GM21786 (cell line): ENCODE data around the gene MON2.

Experiments
- ATAC-seq: cut with Tn5 transposase; IDR thresholded peaks from one replicate; pipeline ENCODE4 v1.9.1; 2021; ENCODE audit not compliant: unreplicated experiment

MON2 gene

DNA sequence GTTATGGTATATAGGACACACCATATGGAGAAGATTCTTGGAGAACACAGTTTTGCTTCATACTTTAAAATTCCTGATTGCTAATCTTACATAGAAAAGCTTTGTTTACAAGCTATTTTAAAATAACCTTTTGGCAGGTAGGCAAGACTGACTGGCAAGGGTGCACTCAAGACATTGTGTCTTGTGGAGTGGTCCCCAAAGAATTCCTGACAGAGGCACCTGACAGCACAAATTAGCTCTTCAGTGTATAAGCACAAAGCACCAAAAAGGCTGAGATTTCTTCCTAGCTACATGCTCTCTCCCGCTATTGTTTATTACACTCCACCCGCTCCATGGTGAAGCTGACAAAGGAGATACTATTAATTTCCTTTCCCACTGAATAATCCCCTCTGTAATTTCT, 139.4 kb downstream of the MON2 start:
- ATAC-seq, result no peak

GRCh38 chr12:62606654-62607053, 140.0 kb downstream of the MON2 start:
- no peak for ATAC-seq

DNA sequence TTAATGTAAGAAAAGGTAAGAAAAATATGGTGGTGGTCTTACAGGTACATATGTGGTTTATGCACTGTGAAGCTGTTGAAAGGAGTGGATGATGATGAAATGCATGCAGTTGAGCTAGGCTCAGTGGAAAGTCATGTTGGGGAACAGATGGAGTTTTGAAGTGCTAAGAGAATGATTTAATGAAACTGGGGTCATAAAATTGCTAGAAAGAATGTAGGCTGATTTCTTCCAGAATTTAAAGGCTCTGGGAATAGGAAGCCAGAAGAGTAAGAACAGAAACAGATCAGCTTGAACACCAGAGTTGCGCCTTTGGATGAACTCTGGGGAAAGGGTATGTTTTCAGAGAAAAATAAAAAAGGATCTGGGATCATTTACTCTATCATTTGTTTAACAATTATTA, 146.5 kb downstream of the MON2 start:
- no peak for ATAC-seq

DNA sequence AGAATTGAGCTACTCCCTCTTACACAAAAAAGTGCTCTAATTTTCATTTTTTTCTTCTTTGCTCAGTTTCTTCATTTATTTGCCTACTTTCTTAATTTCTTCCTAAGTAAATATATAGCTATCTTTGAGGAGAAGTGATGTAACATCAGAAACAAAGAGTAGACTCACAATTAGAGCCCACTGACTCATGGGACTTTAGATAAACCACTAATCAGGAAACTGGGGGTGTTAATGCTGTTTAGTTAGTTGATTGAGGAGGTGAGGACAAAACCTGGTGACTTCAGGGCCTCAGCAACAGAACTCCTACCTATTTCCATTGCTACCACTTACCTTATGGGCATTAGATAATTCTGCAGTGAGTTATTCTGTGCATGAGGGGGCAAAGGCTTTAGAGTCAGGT, 151.7 kb downstream of the MON2 start:
- ATAC-seq, result no peak

DNA sequence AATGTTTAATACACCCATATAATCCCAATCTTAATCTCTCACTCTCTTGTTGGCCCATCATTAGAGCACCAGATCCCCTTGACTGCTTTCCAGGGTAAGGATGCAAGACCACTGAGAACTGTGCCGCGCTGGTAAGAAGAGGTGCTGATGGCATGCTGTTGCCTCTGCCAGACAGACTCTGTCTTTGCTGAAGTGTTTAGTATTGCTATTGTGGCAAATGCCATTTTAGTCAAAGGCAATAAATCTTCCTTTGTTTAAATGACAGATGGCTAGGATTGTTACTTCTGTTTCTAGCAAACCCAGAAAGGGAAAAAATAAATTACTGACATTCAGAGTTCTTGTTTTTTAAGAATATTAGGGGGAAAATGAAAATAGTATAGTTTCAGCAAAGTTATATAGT, 152.3 kb downstream of the MON2 start:
- ATAC-seq, result no peak

- ATAC-seq, result no peak
These were observed 154.5 kb downstream of the MON2 start for GRCh38 chr12:62621101-62621638.

DNA sequence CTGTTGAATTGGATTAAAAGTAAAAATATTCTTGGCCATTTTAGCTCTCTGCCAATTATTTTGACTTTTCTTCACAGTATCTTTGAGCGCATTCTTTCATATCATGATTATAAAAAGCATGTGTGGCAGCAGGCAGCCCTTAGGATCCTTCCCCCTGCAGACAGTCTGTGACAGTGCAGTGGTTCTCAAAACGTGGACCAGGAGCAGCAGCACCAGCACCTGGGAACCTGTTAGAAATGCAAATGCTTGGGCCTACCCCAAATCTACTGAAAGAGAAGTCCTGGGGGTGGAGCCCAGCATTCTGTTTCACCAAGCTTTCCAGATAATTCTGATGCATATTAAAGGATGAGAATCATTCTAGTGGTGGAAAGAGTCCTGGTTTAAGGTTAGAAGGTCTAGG, 155.6 kb downstream of the MON2 start:
- no peak for ATAC-seq

GRCh38 chr12:62625228-62625627, 158.6 kb downstream of the MON2 start:
- ATAC-seq, result no peak

GRCh38 chr12:62627181-62627580, 160.6 kb downstream of the MON2 start:
- ATAC-seq, result no peak

GRCh38 chr12:62629413-62629812, 162.8 kb downstream of the MON2 start:
- no peak for ATAC-seq

DNA sequence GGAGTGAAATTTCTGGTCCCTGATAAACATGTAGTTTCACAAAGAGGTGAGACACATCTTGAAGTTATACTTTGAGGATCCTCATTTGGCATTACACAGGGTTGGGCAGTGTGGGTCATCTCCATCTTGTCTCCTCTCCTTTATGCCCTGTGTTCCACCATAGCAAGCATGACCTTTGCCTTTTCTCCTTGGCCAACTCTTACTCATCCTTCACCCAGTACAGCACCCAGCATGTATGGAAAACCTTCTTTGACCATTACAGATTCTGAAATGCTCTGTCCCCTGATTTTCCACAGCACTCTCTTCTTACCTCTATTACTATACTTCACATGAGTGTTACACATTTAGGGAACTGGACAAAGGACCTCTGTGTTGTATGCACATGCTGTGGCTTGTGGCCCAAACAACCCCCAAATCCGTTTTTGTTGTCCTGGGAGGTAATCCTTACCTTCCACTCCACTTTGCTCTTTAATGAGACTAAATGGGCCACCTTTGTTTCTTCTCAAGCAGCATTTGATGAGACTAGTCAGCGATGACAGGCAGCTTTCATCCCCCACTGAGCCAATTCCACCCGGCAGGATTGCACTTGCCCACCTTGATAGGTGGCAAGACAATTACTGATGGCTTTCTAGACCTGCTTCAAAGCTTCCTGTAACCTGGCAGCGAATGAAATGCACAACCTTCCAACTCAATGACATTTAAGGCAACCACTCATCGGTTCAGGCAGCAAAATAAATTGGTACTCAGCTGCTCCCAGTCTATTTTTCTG, 163.5 kb downstream of the MON2 start:
- no peak for ATAC-seq

DNA sequence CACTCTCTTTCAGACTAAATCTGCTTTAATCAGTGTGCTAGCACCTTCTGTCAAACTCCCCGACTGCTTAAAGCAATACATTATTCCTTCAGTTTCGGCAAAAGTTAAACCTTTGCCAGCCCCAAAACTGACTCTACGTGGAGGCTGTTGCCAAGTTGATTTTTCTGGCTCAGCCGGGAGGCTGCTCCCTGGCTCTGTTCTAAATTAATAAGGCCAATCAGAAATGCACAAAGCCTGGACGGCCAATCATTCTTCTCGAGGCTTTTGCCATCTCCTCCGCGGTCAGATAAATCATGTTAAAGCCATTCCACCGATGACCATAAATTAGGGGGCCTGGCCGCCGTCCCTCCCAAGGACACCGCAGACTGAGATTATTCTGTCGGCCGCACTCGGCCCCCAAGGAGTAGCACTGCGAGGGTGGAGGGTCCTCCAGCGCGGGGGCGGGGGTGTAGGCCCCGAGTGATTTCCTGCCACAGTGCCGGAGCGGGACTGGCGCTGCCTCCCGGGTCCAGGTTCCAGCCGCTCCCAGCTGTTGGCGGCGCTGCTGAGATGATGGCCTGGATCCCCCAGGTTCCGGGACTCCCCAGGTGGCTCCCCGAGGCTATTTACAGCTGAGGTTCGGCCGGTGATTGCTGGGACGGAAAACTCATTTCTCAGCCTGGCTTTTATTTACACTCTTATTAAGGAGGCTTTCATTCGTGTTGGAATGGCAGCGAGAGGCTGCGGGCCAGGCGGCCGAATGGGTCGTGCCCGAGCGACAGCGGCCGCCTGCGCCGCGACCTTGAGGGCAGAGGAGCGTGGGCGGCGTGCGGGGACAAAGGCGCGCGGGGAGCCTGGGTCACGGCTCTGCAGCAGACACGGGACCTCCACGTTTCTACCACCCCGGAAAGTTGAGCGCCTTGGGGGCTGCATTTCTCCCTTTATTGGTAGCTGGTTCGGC, 165.1 kb downstream of the MON2 start:
- peak; percentile 81 for ATAC-seq

- ATAC-seq, result peak; percentile 49
These were observed 165.8 kb downstream of the MON2 start for GRCh38 chr12:62632411-62632918.

- no peak for ATAC-seq
These were observed 169.0 kb downstream of the MON2 start for GRCh38 chr12:62635649-62636048.

DNA sequence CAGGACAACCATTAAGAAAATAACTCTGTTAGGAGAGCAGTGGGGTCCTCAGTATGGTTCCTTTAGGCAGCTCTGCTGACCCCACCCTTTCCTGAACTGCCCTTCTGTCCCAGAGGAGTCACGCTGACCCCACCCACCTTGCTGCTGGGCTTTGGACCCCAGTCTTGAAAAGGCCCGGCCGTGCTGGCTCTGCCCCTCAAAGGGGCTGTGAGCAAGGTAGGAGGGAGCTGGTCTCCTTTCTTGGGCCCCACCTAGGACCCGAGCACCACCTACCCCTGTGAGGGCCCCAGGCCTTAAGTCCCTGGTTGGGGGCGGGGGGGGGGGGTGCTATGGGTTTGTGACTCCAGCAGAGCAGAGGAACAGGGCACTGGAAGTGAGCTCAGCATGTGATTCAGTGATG, 171.1 kb downstream of the MON2 start:
- ATAC-seq, result no peak

GRCh38 chr12:62640910-62641448, 174.4 kb downstream of the MON2 start:
- peak; percentile 94 for ATAC-seq

GRCh38 chr12:62642486-62642885, 175.9 kb downstream of the MON2 start:
- no peak for ATAC-seq

DNA sequence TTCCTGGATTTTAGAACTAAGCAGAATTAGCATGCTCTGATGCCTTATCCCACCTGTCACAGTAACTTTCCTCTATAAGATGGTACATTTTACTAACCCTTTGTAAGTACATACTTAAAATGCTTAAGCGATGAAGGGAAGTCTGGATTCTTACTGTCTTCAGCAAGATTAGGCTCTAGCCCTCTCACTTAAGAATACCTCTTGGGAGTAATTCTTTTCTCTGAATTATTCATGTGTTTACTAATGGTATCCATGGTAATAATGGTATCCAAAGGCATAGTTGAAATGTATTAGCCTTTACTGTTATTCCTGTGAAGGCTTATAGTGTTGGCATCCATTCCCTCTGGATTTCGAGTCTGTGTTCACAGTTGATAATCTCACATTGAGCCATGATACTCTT, 176.9 kb downstream of the MON2 start:
- no peak for ATAC-seq

DNA sequence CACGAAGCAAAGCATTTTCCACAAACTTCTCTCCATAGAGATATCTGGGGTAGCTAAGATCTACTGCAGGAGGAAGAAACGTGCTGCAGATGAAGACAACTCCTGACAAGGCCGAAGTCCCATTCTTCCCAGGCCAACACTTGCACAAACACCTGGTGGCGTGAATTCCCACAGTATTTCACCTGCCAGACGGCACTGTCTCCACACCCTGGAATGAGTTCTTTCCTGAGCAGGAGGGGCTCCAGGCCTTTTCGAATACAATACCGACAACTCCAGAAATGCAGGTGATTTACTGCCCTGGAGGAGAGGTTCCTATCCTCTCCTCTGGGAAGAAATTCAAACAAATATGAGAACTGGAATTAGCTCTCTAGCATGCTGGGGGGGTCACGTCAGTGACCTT, 179.9 kb downstream of the MON2 start:
- ATAC-seq, result no peak

GRCh38 chr12:62647586-62647985, 181.0 kb downstream of the MON2 start:
- ATAC-seq, result no peak

- ATAC-seq, result no peak
These were observed 182.9 kb downstream of the MON2 start for GRCh38 chr12:62649412-62650138.
